ENCODE data around the gene ZCWPW2.
A peak's percentile ranks its signal among the peaks of the same experiment; 100 is the strongest.

DNA sequence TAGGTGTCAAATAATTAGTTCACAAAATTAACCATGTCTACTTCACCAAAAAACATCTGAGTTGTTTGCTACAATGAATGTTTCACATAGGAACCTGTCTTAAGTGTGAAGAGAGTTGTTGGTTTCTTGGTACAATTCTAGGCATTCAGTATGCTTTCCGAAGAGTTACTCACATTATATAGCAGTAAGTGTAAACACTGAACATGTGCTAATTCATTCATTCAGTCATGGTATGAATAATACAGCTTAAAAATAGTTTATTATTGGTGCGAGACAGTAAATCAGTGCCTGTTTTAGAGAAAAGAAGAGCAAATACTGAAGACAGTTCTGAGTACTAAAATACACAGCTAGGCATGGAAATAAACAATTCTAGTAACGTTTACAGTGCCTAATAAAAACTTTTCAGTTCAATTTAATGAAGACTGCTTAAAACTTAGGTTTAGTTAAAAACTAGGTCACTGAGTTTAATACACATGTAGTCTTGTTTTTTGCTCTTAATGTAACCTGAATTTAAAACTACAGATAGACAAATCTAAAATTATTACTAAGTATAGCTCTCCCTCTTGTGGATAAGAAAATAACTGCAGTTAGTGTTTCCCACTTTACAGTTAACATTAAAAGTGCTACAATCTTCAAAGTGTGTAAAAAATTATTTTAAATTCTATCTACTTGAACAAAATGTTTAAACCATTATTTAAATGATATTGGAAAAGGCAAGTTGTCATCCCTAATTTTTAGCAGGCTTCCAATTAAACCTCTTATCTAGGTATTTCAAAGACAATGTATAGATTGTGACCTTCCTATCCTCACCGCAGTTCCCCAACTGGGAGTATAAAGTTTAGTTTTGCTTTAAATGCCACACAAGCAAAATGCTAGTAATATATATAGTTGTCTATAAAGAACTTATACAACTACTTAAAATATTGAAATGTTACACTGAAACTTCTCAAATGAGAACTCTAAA is 20.1 kb upstream of the ZCWPW2 start:
- TF ChIP-seq, protein P1, sequence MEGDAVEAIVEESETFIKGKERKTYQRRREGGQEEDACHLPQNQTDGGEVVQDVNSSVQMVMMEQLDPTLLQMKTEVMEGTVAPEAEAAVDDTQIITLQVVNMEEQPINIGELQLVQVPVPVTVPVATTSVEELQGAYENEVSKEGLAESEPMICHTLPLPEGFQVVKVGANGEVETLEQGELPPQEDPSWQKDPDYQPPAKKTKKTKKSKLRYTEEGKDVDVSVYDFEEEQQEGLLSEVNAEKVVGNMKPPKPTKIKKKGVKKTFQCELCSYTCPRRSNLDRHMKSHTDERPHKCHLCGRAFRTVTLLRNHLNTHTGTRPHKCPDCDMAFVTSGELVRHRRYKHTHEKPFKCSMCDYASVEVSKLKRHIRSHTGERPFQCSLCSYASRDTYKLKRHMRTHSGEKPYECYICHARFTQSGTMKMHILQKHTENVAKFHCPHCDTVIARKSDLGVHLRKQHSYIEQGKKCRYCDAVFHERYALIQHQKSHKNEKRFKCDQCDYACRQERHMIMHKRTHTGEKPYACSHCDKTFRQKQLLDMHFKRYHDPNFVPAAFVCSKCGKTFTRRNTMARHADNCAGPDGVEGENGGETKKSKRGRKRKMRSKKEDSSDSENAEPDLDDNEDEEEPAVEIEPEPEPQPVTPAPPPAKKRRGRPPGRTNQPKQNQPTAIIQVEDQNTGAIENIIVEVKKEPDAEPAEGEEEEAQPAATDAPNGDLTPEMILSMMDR (IDR thresholded peaks at IDR 0.05 in 4 of 5, conservative IDR thresholded peaks at IDR 0.05 in 1 of 5): peak; percentile 25 to 75 (median 68)
- TF ChIP-seq POLR2A (IDR thresholded peaks at IDR 0.05): no peak
